T-cell (primary cell): ENCODE data around the gene OR2T10. TPM values are rescaled to one million over a fixed set of nuclear protein-coding genes. Genes with fewer than 3 reads are reported as not detected.
"Not testable (repeated sequence)": the region's sequence is repeated elsewhere in the genome, so short reads cannot be mapped to it uniquely, and the experiment has no call there.

ENCODE experiments used
- ATAC-seq, 4 experiments: fragments of 200-7000 bp in 3 of 4; fragments of 150-1000 bp in 1 of 4; cut with Tn5 transposase; replicated peaks in 1 of 4; 1 replicate in 3 of 4; 2 replicates in 1 of 4; pipeline ENCODE4 v1.10.0; 2021; ENCODE audit warnings: moderate library complexity in 3 of 4, mild to moderate bottlenecking in 2 of 4, moderate number of reproducible peaks in 1 of 4
- CTCF ChIA-PET, 2 donors: fragments of 300-600 bp; sonication (Branson Sonifier 250); formaldehyde crosslinking; loops; one replicate each; lab custom pipeline; 2022; ENCODE audit warnings: antibody characterized with exemption in 2 of 2; lab: Charles Lee
- POLR2A ChIA-PET, 2 donors: fragments of 300-600 bp; sonication (Branson Sonifier 250); formaldehyde crosslinking; loops; one replicate each; lab custom pipeline; 2022; ENCODE audit warnings: antibody characterized with exemption in 2 of 2; lab: Charles Lee
- DNase-seq, 35 experiments: peaks; one replicate each; pipeline versions ENCODE4 v3.0.0 to v3.0.0-alpha.2; 2013 to 2023
- H3K27ac ChIP-seq: one replicate; pipeline ENCODE4 v1.5.1; 2013; ENCODE audit warnings: low read length
- H3K27me3 ChIP-seq, 2 experiments: replicated peaks in 1 of 2; 1 replicate in 1 of 2; 2 replicates in 1 of 2; pipeline versions ENCODE4 v1.6.1 to v1.7.0; 2013; ENCODE audit warnings: low read length in 1 of 2, mixed read lengths in 1 of 2; ENCODE audit not compliant: control insufficient read depth in 2 of 2, insufficient read depth in 2 of 2; ENCODE audit errors: extremely low read depth in 1 of 2
- H3K36me3 ChIP-seq, 2 donors: 1 replicate in 1 of 2; 2 replicates in 1 of 2; pipeline versions ENCODE4 v1.6.1 to v1.7.0; 2013; ENCODE audit warnings: low read length in 1 of 2; ENCODE audit not compliant: control insufficient read depth in 2 of 2, insufficient read depth in 1 of 2; ENCODE audit errors: extremely low read depth in 1 of 2
- H3K4me1 ChIP-seq, 2 experiments: 1 replicate in 1 of 2; 2 replicates in 1 of 2; pipeline versions ENCODE4 v1.6.1 to v1.7.0; 2013; ENCODE audit warnings: low read length in 2 of 2, mixed read lengths in 1 of 2; ENCODE audit not compliant: insufficient read depth in 2 of 2, control insufficient read depth in 1 of 2; ENCODE audit errors: extremely low read depth in 1 of 2
- H3K4me3 ChIP-seq, 2 donors: 1 replicate in 1 of 2; 2 replicates in 1 of 2; pipeline versions ENCODE4 v1.5.1 to v1.7.0; 2013; ENCODE audit warnings: mild to moderate bottlenecking in 2 of 2, low read length in 1 of 2, moderate library complexity in 1 of 2; ENCODE audit not compliant: control insufficient read depth in 1 of 2; ENCODE audit errors: extremely low read depth in 1 of 2
- H3K9me3 ChIP-seq: 2 replicates; pipeline ENCODE4 v1.7.0; 2013
- H3K27ac Mint-ChIP-seq, 2 donors: one replicate each; pipeline ENCODE4 v1.8.0; 2020 to 2021; ENCODE audit warnings: mild to moderate bottlenecking in 2 of 2, mixed read lengths in 2 of 2
- H3K27me3 Mint-ChIP-seq, 2 donors: one replicate each; pipeline ENCODE4 v1.8.0; 2021 to 2022; ENCODE audit warnings: mixed read lengths in 2 of 2
- H3K36me3 Mint-ChIP-seq: one replicate; pipeline ENCODE4 v1.8.0; 2021; ENCODE audit warnings: mixed read lengths
- H3K4me1 Mint-ChIP-seq, 3 donors: one replicate each; pipeline ENCODE4 v1.8.0; 2020 to 2022; ENCODE audit warnings: mixed read lengths in 3 of 3, mild to moderate bottlenecking in 1 of 3
- H3K4me3 Mint-ChIP-seq, 3 donors: one replicate each; pipeline ENCODE4 v1.8.0; 2020 to 2022; ENCODE audit warnings: mild to moderate bottlenecking in 3 of 3, mixed read lengths in 3 of 3, moderate library complexity in 3 of 3
- H3K9me3 Mint-ChIP-seq, 3 donors: one replicate each; pipeline ENCODE4 v1.8.0; 2020 to 2022; ENCODE audit warnings: mixed read lengths in 3 of 3
- WGBS: methylation state at CpG from one replicate; pipeline ENCODE4 v1.1.5; 2013; ENCODE audit warnings: missing lambda C conversion rate; ENCODE audit not compliant: insufficient coverage; 5-methylcytosine and 5-hydroxymethylcytosine counted together
- total RNA-seq, 35 experiments: library from RNA in 6 of 35; stranded (reverse) in 6 of 35; fragments of 120-200 nt in 1 of 35; gene quantifications; one replicate each; pipeline versions ENCODE4 v1.2.1 to v1.2.4 and lab custom pipeline; 2013 to 2026

The OR2T10 gene
- total RNA-seq, 5 donors from 2014 or later (not counting 1 experiment from before 2014, with no cell fraction given) = not detected

- POLR2A ChIA-PET, H3K9me3 ChIP-seq, CTCF ChIA-PET, H3K36me3 ChIP-seq, H3K27ac ChIP-seq, H3K4me3 Mint-ChIP-seq, ATAC-seq, H3K27ac Mint-ChIP-seq, H3K4me3 ChIP-seq, H3K36me3 Mint-ChIP-seq, H3K4me1 Mint-ChIP-seq, H3K4me1 ChIP-seq, H3K9me3 Mint-ChIP-seq, DNase-seq, H3K27me3 Mint-ChIP-seq, H3K27me3 ChIP-seq: not testable (repeated sequence)
- WGBS = no CpG with 5 or more reads among the region's 5 CpGs
Measured at GRCh38 chr1:248636612-248637011, 39.1 kb upstream of the OR2T10 start.

DNA sequence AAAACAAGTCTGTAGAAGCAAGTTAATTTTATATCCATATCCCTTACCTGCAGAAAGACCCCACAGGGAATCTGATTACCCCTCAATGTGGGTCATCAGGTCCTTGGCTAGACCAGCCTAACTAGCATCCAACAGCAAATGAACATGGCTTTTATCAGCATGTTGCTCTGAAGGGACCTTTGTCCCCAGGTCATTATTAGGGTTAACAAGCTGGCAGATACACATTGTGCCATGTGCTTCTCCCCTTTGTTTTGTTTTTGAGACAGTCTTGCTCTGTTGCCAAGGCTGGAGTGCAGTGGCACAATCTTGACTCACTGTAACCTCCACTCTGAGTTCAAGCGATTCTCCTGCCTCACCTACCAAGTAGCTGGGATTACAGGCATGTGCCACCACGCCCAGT, 37.5 kb upstream of the OR2T10 start, which contains the start of gene OR2T11:
TSS of gene OR2T11 (minus strand) at position 101 of the 400 bp plus-strand sequence. CDS start 7,963 bp downstream, outside the sequence.
- H3K4me1 Mint-ChIP-seq, H3K36me3 Mint-ChIP-seq, H3K4me3 Mint-ChIP-seq, H3K36me3 ChIP-seq, H3K27ac ChIP-seq, ATAC-seq, H3K9me3 ChIP-seq, H3K4me3 ChIP-seq, CTCF ChIA-PET, DNase-seq, H3K9me3 Mint-ChIP-seq, H3K27me3 Mint-ChIP-seq, H3K4me1 ChIP-seq, H3K27ac Mint-ChIP-seq, H3K27me3 ChIP-seq, POLR2A ChIA-PET: not testable (repeated sequence)
- no CpG with 5 or more reads among the region's 2 CpGs for WGBS

DNA sequence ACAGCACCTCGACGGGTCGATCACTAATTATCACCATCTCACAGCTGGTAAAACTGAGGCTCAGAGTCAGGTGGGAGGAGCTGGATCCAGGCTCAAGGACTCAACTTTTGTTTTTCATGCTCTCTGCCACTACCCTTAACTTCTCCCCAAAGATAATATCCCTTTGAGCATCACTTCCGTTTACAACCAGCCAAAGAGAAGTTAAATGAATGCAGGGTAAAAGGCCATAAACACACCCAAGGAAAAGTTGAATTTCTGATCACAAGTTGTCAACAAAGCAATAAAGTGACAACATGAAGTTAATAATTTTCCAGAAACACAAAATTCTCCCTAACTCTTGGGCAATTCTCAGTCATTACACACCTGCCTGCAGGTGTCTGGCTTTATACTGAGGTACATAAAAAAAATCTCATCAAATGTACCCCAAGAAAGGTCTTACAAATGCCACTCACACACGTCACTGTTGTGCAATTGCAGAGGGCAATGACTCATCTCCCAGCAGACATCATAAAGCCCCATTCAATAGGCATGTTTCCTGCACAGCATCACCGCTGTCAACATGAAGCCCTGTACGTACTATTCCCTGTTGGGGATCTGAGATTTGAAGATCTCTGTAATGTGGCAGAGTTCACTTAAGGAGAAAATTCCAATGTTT, 34.0 kb upstream of the OR2T10 start:
- Mint-ChIP-seq H3K27me3 (peaks cover 0 to 3% of the 10 kb centered on the region in 2 donors), H3K36me3 (no peaks in the 10 kb centered on the region), H3K27ac (no peak overlapping the region), H3K4me1 (no peaks in the 10 kb centered on the region), H3K4me3 (no peak overlapping the region), H3K9me3 (no peaks in the 10 kb centered on the region)
- peaks cover 0 to 5% of the 10 kb centered on the region in 2 experiments for H3K27me3 ChIP-seq
- H3K9me3 ChIP-seq = no peaks in the 10 kb centered on the region
- WGBS = 65% methylated on average over 4 of the region's 7 CpGs
- no peak overlapping the region for H3K4me3 ChIP-seq
- no peaks in the 10 kb centered on the region for H3K4me1 ChIP-seq
- DNase-seq (no peak), ATAC-seq (no peak)
- ChIA-PET CTCF (no interaction called here), POLR2A (no interaction called here)
- no peak overlapping the region for H3K27ac ChIP-seq
- H3K36me3 ChIP-seq = no peaks in the 10 kb centered on the region

DNA sequence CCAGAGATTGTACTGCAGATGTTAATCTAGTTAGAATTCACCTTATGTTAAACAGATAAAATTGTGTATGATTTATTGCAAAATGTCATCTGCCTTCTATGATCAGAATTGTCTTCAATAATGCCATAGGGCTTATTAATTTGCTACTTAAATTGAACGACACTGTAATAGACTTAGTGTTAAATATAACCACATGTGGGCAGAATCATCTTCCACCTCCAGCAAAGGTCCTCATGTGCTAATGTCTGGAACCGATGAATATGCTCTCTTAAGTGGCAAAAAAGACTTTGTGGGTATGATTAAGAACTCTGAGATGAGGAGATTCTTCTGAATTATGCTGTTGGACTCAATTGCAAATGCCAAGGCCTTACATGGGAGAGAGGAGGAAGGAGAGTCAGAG, 33.1 kb upstream of the OR2T10 start:
- no peak overlapping the region for H3K4me3 ChIP-seq
- Mint-ChIP-seq H3K4me3 (no peak overlapping the region), H3K27ac (no peak overlapping the region), H3K9me3 (no peaks in the 10 kb centered on the region), H3K4me1 (no peaks in the 10 kb centered on the region), H3K27me3 (peaks cover 0 to 3% of the 10 kb centered on the region in 2 donors), H3K36me3 (no peaks in the 10 kb centered on the region)
- no CpG with 5 or more reads among the region's 2 CpGs for WGBS
- ChIA-PET CTCF (no interaction called here), POLR2A (no interaction called here)
- H3K4me1 ChIP-seq = no peaks in the 10 kb centered on the region
- DNase-seq (no peak), ATAC-seq (no peak)
- H3K27me3 ChIP-seq = peaks cover 0 to 5% of the 10 kb centered on the region in 2 experiments
- no peak overlapping the region for H3K27ac ChIP-seq
- H3K36me3 ChIP-seq = no peaks in the 10 kb centered on the region
- no peaks in the 10 kb centered on the region for H3K9me3 ChIP-seq

DNA sequence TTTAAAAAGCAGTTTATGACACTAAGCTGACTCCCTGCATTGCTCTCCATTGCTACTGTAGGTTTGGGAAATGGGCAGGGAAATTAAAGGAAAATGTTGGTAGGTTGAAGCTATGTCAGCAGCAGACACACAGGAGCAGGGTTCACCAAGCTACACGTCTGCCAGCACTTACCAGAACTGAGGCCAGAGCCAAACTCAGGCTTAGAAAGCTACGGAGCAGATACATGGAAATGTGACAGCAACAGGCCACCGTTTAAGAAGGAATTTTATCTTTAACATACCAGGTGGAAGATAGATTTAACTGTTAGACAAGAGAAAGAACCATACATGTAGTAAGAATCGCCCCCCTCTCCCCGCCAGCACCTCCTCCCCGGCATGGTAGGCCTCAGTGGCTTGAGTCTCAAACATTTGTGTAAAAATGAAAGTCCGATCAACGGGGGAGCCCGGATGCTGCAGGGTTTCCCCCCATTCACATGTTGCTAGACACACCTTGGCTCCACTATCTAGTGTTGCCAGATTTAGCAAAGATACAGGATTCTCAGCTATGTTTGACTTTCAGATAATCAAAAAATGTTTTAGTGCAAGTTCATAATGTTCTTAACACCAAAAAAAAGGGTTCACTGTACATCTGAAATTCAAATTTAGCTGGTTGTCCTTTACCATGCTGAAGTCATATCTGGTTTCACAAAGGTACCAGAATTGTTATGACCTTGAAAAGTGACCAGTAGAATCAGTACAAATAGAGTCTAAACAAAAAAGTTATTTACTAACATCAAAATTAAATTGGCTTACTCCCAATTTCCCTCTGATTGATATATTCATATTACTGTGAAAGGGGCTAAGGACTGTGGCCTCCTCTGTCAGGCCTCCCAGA, 30.7 kb upstream of the OR2T10 start:
- no peaks in the 10 kb centered on the region for H3K4me1 ChIP-seq
- peaks cover 0 to 5% of the 10 kb centered on the region in 2 experiments for H3K27me3 ChIP-seq
- no peak overlapping the region for H3K4me3 ChIP-seq
- Mint-ChIP-seq H3K4me1 (no peaks in the 10 kb centered on the region), H3K27me3 (peaks cover 0 to 3% of the 10 kb centered on the region in 2 donors), H3K36me3 (no peaks in the 10 kb centered on the region), H3K4me3 (no peak overlapping the region), H3K9me3 (no peaks in the 10 kb centered on the region), H3K27ac (no peak overlapping the region)
- ChIA-PET CTCF (no interaction called here), POLR2A (no interaction called here)
- WGBS = no CpG with 5 or more reads among the region's 9 CpGs
- H3K36me3 ChIP-seq = no peaks in the 10 kb centered on the region
- H3K27ac ChIP-seq = no peak overlapping the region
- DNase-seq = no peak
- no peak for ATAC-seq
- no peaks in the 10 kb centered on the region for H3K9me3 ChIP-seq

GRCh38 chr1:248625971-248626370, 28.5 kb upstream of the OR2T10 start:
- Mint-ChIP-seq H3K9me3 (no peaks in the 10 kb centered on the region), H3K4me1 (no peaks in the 10 kb centered on the region), H3K36me3 (no peaks in the 10 kb centered on the region), H3K4me3 (no peak overlapping the region), H3K27me3 (peaks cover 0 to 3% of the 10 kb centered on the region in 2 donors), H3K27ac (no peak overlapping the region)
- ATAC-seq = no peak
- Histone ChIP-seq H3K9me3 (no peaks in the 10 kb centered on the region), H3K4me3 (no peak overlapping the region), H3K27me3 (peaks cover 0 to 5% of the 10 kb centered on the region in 2 experiments), H3K36me3 (no peaks in the 10 kb centered on the region), H3K27ac (no peak overlapping the region), H3K4me1 (no peaks in the 10 kb centered on the region)
- DNase-seq = no peak
- ChIA-PET POLR2A (no interaction called here), CTCF (no interaction called here)
- WGBS = 70% methylated on average over 4 of the region's 5 CpGs
